ENCODE data around the gene LMF1.

Gene LMF1

GRCh38 chr16:878886-879285, 91.9 kb downstream of the LMF1 start:
- DNase-seq (ENCODE audit: low read depth): no peak

- no peak for DNase-seq (ENCODE audit: low read depth)
These were observed 92.6 kb downstream of the LMF1 start for GRCh38 chr16:878072-878784.

GRCh38 chr16:877242-878071, 93.3 kb downstream of the LMF1 start:
- no peak for DNase-seq (ENCODE audit: low read depth)

- DNase-seq (ENCODE audit: low read depth): no peak
These were observed 94.1 kb downstream of the LMF1 start for GRCh38 chr16:876523-877241.

GRCh38 chr16:876041-876335, 94.8 kb downstream of the LMF1 start:
- DNase-seq (ENCODE audit: low read depth): no peak

- no peak for DNase-seq (ENCODE audit: low read depth)
These were observed 95.4 kb downstream of the LMF1 start for GRCh38 chr16:875182-876040.

- DNase-seq (ENCODE audit: low read depth): no peak
These were observed 96.2 kb downstream of the LMF1 start for GRCh38 chr16:874366-875181.

- DNase-seq (ENCODE audit: low read depth): no peak
These were observed 96.9 kb downstream of the LMF1 start for GRCh38 chr16:873889-874288.

GRCh38 chr16:873243-873661, 97.5 kb downstream of the LMF1 start:
- no peak for DNase-seq (ENCODE audit: low read depth)

- DNase-seq (ENCODE audit: low read depth): no peak
These were observed 98.1 kb downstream of the LMF1 start for GRCh38 chr16:872436-873242.

GRCh38 chr16:871562-872345, 99.0 kb downstream of the LMF1 start:
- DNase-seq (ENCODE audit: low read depth): no peak

- DNase-seq (ENCODE audit: low read depth): no peak
These were observed 99.8 kb downstream of the LMF1 start for GRCh38 chr16:870856-871561.

GRCh38 chr16:869823-870641, 100.8 kb downstream of the LMF1 start:
- DNase-seq (ENCODE audit: low read depth): no peak

- no peak for DNase-seq (ENCODE audit: low read depth)
These were observed 101.7 kb downstream of the LMF1 start for GRCh38 chr16:868846-869822.

GRCh38 chr16:868386-868755, 102.4 kb downstream of the LMF1 start:
- no peak for DNase-seq (ENCODE audit: low read depth)

GRCh38 chr16:867421-868385, 103.1 kb downstream of the LMF1 start:
- no peak for DNase-seq (ENCODE audit: low read depth)
